DMS153 treated with DMSO at 0.1 percent for 48 hours (cell line): ENCODE data around the gene RELL2.

Experiments
- DNase-seq: peaks from one replicate; lab custom pipeline; 2025; ENCODE audit not compliant: unreplicated experiment; lab: John Stamatoyannopoulos, UW

The RELL2 gene

GRCh38 chr5:141618804-141619554, 17.8 kb upstream of the RELL2 start, which contains the start of gene DIAPH1:
DIAPH1 (minus strand) TSS chr5:141619000; CDS start chr5:141618914, 86 bp downstream.
- DNase-seq = peak; percentile 76

- no peak for DNase-seq
Measured at GRCh38 chr5:141623186-141623585, 13.6 kb upstream of the RELL2 start.

- no peak for DNase-seq
Measured at GRCh38 chr5:141623611-141624010, 13.2 kb upstream of the RELL2 start.

GRCh38 chr5:141628175-141628788, 8.5 kb upstream of the RELL2 start:
- no peak for DNase-seq

- no peak for DNase-seq
Measured at GRCh38 chr5:141630570-141631140, 6.1 kb upstream of the RELL2 start.

GRCh38 chr5:141632650-141633049, 4.1 kb upstream of the RELL2 start:
- DNase-seq = no peak

GRCh38 chr5:141633871-141634561, 2.8 kb upstream of the RELL2 start:
- DNase-seq = no peak

- no peak for DNase-seq
Measured at GRCh38 chr5:141634720-141635119, 2.1 kb upstream of the RELL2 start.

GRCh38 chr5:141635646-141636045, 1.2 kb upstream of the RELL2 start:
- no peak for DNase-seq

GRCh38 chr5:141636106-141636412, 738 bp upstream of the RELL2 start:
- no peak for DNase-seq

- DNase-seq = no peak
Measured at GRCh38 chr5:141637123-141637766, 448 bp downstream of the RELL2 start.

- DNase-seq = no peak
Measured at GRCh38 chr5:141637767-141638419, 1.1 kb downstream of the RELL2 start.

GRCh38 chr5:141638771-141639170, 2.0 kb downstream of the RELL2 start:
- DNase-seq = no peak

GRCh38 chr5:141639357-141640050, 2.7 kb downstream of the RELL2 start:
- DNase-seq = no peak

- no peak for DNase-seq
Measured at GRCh38 chr5:141640051-141640415, 3.2 kb downstream of the RELL2 start.

GRCh38 chr5:141640698-141641097, 3.9 kb downstream of the RELL2 start:
- no peak for DNase-seq

- no peak for DNase-seq
Measured at GRCh38 chr5:141641634-141642267, 5.0 kb downstream of the RELL2 start.

- DNase-seq = no peak
Measured at GRCh38 chr5:141646026-141646425, 9.2 kb downstream of the RELL2 start.

- no peak for DNase-seq
Measured at GRCh38 chr5:141647242-141647641, 10.4 kb downstream of the RELL2 start.

GRCh38 chr5:141647851-141648250, 11.1 kb downstream of the RELL2 start:
- no peak for DNase-seq
